SU-DHL-6 (cell line): Measurements from ENCODE around the gene P3H4.

Source experiments
- H2AFZ ChIP-seq: fragments of 200-600 bp; sonication (generic); 2 replicates; pipeline ENCODE4 v1.6.1; 2014; ENCODE audit warnings: low read depth, mild to moderate bottlenecking, moderate library complexity, mixed read lengths, antibody characterized with exemption, low read length; ENCODE audit not compliant: severe bottlenecking
- H3F3A ChIP-seq: fragments of 200-600 bp; shearing (Covaris generic); 2 replicates; pipeline ENCODE4 v1.6.0; 2016; ENCODE audit warnings: antibody characterized with exemption, mild to moderate bottlenecking; ENCODE audit not compliant: insufficient read depth
- H3K27ac ChIP-seq: fragments of 200-600 bp; sonication (generic); 2 replicates; pipeline ENCODE4 v1.5.1; 2016; ENCODE audit warnings: low read depth, mild to moderate bottlenecking, low read length, moderate library complexity, mixed read lengths
- H3K27me3 ChIP-seq: fragments of 200-600 bp; sonication (generic), shearing (Covaris generic); 2 replicates; pipeline ENCODE4 v1.6.0; 2014; ENCODE audit warnings: mild to moderate bottlenecking, low read length
- H3K36me3 ChIP-seq: fragments of 200-600 bp; sonication (generic); 2 replicates; pipeline ENCODE4 v1.6.1; 2014; ENCODE audit warnings: mild to moderate bottlenecking, low read length, mixed read lengths
- H3K4me2 ChIP-seq: fragments of 300-600, 200-600 bp; shearing (Covaris generic), sonication (generic); 2 replicates; pipeline ENCODE4 v1.6.0; 2014; ENCODE audit warnings: low read length, low read depth, mild to moderate bottlenecking; ENCODE audit not compliant: poor library complexity, severe bottlenecking
- H3K4me3 ChIP-seq: fragments of 200-600 bp; sonication (generic); 2 replicates; pipeline ENCODE4 v1.5.1; 2014; ENCODE audit warnings: antibody characterized with exemption, low read length, mild to moderate bottlenecking, mixed read lengths; ENCODE audit not compliant: insufficient read depth, poor library complexity, severe bottlenecking
- H3K79me2 ChIP-seq: fragments of 200-600 bp; sonication (generic); 2 replicates; pipeline ENCODE4 v1.6.1; 2014; ENCODE audit warnings: mild to moderate bottlenecking, low read length, moderate library complexity; ENCODE audit not compliant: insufficient read depth
- H3K9ac ChIP-seq: fragments of 200-600 bp; sonication (generic); 2 replicates; pipeline ENCODE4 v1.7.0; 2014; ENCODE audit warnings: mild to moderate bottlenecking, low read length
- H3K9me2 ChIP-seq: fragments of 200-600 bp; sonication (generic); replicated peaks from 2 replicates; pipeline ENCODE4 v1.6.1; 2014; ENCODE audit warnings: low read length; ENCODE audit not compliant: insufficient read depth
- H3K9me3 ChIP-seq: fragments of 200-600 bp; sonication (generic); 2 replicates; pipeline ENCODE4 v1.6.1; 2014; ENCODE audit warnings: low read length, mixed read lengths; ENCODE audit not compliant: insufficient read depth
- H4K20me1 ChIP-seq: fragments of 200-600 bp; sonication (generic); 2 replicates; pipeline ENCODE4 v1.6.1; 2014; ENCODE audit warnings: low read depth, mild to moderate bottlenecking, antibody characterized with exemption, low read length, moderate library complexity, mixed read lengths
- EZH2phosphoT487 ChIP-seq: fragments of 200-600 bp; sonication (generic), shearing (Covaris generic); conservative IDR thresholded peaks from 2 replicates; pipeline ENCODE4 v1.6.1; 2018; ENCODE audit warnings: mild to moderate bottlenecking, antibody characterized with exemption, low read length, moderate library complexity, mixed read lengths
- TF ChIP-seq, protein P1 (sequence below): fragments of 200-600 bp; sonication (generic); IDR thresholded peaks from one replicate; pipeline ENCODE4 v1.5.1; 2017; ENCODE audit warnings: antibody characterized with exemption, mild to moderate bottlenecking, low read length, moderate library complexity; ENCODE audit not compliant: insufficient read depth, poor library complexity, severe bottlenecking

P3H4 gene

DNA sequence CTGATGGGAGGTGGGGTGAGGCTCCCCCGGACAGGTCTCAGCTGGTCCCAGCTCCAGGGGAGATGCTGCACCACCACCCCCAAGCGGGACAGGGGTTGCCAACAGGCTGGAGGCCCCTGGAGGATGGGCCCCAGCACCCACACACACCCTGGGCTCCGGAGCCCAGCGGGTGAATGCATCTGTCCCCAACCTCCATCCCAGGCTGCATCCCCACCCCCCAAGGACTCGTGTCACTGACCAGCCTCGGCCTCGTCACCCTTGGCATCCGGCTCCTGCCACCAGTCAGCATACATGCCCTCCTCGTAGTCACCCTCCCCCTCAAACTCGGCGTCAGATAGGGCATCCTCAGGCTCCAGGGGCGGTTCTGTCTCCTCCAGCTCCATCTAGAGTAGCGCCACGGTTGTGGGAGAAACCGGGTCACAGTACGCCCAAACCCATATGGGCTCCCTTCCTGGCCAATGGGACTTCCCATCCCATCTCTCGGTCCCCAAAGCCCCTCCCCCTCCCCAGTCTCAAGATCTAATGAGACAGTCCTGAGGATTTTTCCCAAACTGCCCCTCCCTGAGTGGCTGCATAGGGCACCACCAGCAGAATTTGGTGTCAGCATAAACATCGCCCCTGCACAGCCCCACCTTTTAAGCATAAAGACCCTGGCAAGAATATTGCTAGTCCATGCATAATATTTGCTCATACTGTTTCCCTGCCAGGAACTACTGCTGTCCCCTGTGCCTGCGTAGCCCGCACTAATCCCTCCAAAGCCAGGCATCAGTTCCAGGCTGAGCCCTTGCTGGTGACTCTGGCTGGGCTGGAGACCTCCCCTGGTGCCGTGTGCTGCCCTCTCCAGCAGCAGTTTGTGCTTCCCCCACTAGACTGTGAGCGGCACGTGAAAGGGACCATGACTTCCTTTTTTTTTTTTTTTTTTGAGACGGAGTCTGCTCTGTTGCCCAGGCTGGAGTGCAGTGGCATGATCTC, 8.4 kb downstream of the P3H4 start:
- Histone ChIP-seq H3K36me3 (no peaks in the 10 kb centered on the region), H3K4me3 (no peak overlapping the region), H3K27ac (no peak overlapping the region), H3K27me3 (no peaks in the 10 kb centered on the region), H3K79me2 (no peaks in the 10 kb centered on the region), H2AFZ (no peak overlapping the region), H3K4me2 (peak overlapping the region; percentile 22), H3K9me3 (no peaks in the 10 kb centered on the region), H3K9me2 (no peaks in the 10 kb centered on the region), H3K9ac (no peak overlapping the region; the same call in 1 of the 2 replicates), H4K20me1 (no peaks in the 10 kb centered on the region), H3F3A (no peaks in the 10 kb centered on the region)
- TF ChIP-seq, protein P1, sequence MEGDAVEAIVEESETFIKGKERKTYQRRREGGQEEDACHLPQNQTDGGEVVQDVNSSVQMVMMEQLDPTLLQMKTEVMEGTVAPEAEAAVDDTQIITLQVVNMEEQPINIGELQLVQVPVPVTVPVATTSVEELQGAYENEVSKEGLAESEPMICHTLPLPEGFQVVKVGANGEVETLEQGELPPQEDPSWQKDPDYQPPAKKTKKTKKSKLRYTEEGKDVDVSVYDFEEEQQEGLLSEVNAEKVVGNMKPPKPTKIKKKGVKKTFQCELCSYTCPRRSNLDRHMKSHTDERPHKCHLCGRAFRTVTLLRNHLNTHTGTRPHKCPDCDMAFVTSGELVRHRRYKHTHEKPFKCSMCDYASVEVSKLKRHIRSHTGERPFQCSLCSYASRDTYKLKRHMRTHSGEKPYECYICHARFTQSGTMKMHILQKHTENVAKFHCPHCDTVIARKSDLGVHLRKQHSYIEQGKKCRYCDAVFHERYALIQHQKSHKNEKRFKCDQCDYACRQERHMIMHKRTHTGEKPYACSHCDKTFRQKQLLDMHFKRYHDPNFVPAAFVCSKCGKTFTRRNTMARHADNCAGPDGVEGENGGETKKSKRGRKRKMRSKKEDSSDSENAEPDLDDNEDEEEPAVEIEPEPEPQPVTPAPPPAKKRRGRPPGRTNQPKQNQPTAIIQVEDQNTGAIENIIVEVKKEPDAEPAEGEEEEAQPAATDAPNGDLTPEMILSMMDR, result no peak
- TF ChIP-seq EZH2phosphoT487, result no peak

DNA sequence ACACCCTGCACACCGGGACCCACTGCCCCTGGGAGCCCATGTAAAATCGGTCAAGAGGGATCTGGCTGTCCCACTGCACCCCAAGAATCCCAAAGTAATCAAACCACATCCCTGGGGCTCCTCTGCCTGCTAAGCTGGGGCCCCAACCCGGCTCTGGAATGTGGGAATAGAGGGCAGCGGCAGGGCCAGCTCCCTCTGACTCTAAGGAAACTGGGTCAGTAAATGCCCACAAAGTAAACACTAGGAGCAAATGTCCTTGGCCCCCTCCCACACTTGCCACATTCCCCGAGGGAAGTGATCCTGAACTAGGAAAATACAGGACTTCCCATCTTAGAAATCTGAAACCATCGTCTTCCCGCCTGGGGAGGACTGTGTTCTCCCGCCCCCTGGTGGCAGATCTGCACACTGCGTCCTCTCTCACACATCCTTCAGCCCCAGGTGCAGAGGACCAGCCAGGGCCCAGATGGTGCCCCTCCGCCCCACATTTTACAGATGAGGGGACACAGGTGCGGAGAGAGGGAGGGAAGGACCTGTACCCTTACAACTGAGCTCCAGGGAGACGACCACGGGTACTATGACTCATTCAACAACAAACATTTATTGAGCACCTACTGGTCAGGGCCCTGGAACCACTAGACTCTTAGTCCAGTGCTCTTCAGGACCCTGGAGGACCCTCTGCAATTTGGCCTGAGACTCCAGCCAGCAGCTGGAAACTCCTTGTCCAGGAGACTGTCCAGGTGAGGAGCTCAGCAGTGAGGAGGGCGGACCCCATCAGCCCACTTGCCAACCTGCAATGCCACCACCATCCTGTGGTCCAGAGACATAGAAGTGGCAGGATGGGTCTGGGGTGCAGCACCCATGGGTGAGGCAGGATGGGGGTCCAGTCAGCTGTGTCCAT, 10.1 kb downstream of the P3H4 start:
- H4K20me1 ChIP-seq, result no peaks in the 10 kb centered on the region
- H3K4me3 ChIP-seq, result no peak overlapping the region
- H3K9ac ChIP-seq, result no peak overlapping the region
- no peaks in the 10 kb centered on the region for H3K79me2 ChIP-seq
- H3K36me3 ChIP-seq, result no peaks in the 10 kb centered on the region
- H3K9me2 ChIP-seq, result no peaks in the 10 kb centered on the region
- H3K27me3 ChIP-seq, result no peaks in the 10 kb centered on the region
- no peak overlapping the region for H3K4me2 ChIP-seq
- H3F3A ChIP-seq, result no peaks in the 10 kb centered on the region
- TF ChIP-seq, protein P1, result peak; percentile 94
- TF ChIP-seq EZH2phosphoT487, result no peak
- H2AFZ ChIP-seq, result no peak overlapping the region
- H3K9me3 ChIP-seq, result no peaks in the 10 kb centered on the region
- H3K27ac ChIP-seq, result no peak overlapping the region

DNA sequence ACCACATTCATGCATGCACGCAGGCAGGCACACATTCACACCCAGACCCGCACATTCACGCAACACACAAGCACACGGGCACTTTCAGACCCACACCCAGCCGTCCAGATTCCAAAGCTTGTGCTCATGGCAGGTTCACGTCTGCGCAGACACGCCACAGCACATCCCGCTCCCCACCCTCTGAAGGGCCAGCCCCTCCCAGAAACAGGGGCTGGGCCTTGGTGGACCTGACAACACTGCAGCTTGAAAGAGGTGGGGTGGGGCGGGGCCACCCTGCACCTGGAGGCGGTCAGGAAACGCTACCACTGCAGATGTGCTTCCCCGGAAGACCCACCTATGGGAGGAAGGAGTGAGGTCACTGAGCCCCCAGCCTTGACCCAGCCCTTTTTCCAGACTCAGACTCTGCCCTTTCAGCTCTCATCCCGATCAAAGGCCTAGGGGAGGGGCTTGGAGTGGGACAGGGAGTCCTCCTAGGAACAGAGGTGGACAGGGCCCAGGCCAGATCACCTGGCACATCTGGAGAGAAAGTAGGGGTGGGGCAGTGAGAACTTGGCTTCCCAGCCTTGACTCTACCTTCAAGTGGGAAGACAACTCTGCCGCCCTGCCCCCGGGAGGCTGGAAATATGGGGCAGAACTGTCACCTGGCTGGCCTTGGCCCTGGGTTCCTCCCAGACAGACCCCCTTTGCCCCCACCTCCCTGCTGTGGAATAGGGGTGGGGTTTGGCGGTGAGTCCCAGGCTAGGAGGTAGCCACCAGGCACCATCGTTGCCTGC, 11.0 kb downstream of the P3H4 start:
- Histone ChIP-seq H3F3A (no peaks in the 10 kb centered on the region), H3K27me3 (no peaks in the 10 kb centered on the region), H3K36me3 (no peaks in the 10 kb centered on the region), H4K20me1 (no peaks in the 10 kb centered on the region), H3K79me2 (no peaks in the 10 kb centered on the region), H3K27ac (no peak overlapping the region), H3K9me3 (no peaks in the 10 kb centered on the region), H3K9ac (no peak overlapping the region), H3K9me2 (no peaks in the 10 kb centered on the region), H2AFZ (no peak overlapping the region), H3K4me2 (no peak overlapping the region), H3K4me3 (no peak overlapping the region)
- TF ChIP-seq, protein P1, result no peak
- no peak for TF ChIP-seq EZH2phosphoT487
